ENCODE measurements around the gene ZMPSTE24. TPM values are rescaled to one million over a fixed set of nuclear protein-coding genes. Genes with fewer than 3 reads are reported as not detected.

The ZMPSTE24 gene
- polyA plus RNA-seq (2012; ENCODE audit: insufficient read length, low read depth), result 19.6 TPM

GRCh38 chr1:40257688-40258444 lies at the start of gene ZMPSTE24:
Gene ZMPSTE24 (plus strand): TSS chr1:40258236. CDS start chr1:40258272, 36 bp downstream.
- peak; percentile 91 for TF ChIP-seq TAF1 (IDR thresholded peaks at IDR 0.05; ENCODE audit: borderline replicate concordance, insufficient read depth, low read length)
- TF ChIP-seq REST (IDR thresholded peaks at IDR 0.05; ENCODE audit: insufficient read depth in 1 of 2, low read depth in 2 of 2, low read length in 2 of 2), result peak; percentile 46 to 59; a peak in 2 of 4 replicates
- peak; percentile 72 for TF ChIP-seq FOXP2 (optimal IDR thresholded peaks at IDR 0.05; ENCODE audit: borderline replicate concordance, extremely low read depth, extremely low read length, insufficient read depth)
- peak; percentile 87 for TF ChIP-seq POLR2AphosphoS5 (IDR thresholded peaks at IDR 0.05; ENCODE audit: low read depth, low read length)
- peak; percentile 89; the same call in 1 of the 2 replicates for TF ChIP-seq SIN3A (IDR thresholded peaks at IDR 0.05; ENCODE audit: borderline replicate concordance, insufficient read depth, low read length)

GRCh38 chr1:40210511-40211204 lies 47.4 kb upstream of the ZMPSTE24 start:
- TF ChIP-seq REST (IDR thresholded peaks at IDR 0.05; ENCODE audit: insufficient read depth in 1 of 2, low read depth in 2 of 2, low read length in 2 of 2), result no peak
- TF ChIP-seq POLR2AphosphoS5 (IDR thresholded peaks at IDR 0.05; ENCODE audit: low read depth, low read length), result no peak
- no peak for TF ChIP-seq FOXP2 (optimal IDR thresholded peaks at IDR 0.05; ENCODE audit: borderline replicate concordance, extremely low read depth, extremely low read length, insufficient read depth)
- no peak for TF ChIP-seq SIN3A (IDR thresholded peaks at IDR 0.05; ENCODE audit: borderline replicate concordance, insufficient read depth, low read length)
- no peak for TF ChIP-seq TAF1 (IDR thresholded peaks at IDR 0.05; ENCODE audit: borderline replicate concordance, insufficient read depth, low read length)

GRCh38 chr1:40218333-40218732 lies 39.7 kb upstream of the ZMPSTE24 start:
- TF ChIP-seq POLR2AphosphoS5 (IDR thresholded peaks at IDR 0.05; ENCODE audit: low read depth, low read length) (no peak), REST (IDR thresholded peaks at IDR 0.05; ENCODE audit: insufficient read depth in 1 of 2, low read depth in 2 of 2, low read length in 2 of 2) (no peak), TAF1 (IDR thresholded peaks at IDR 0.05; ENCODE audit: borderline replicate concordance, insufficient read depth, low read length) (no peak), SIN3A (IDR thresholded peaks at IDR 0.05; ENCODE audit: borderline replicate concordance, insufficient read depth, low read length) (no peak), FOXP2 (optimal IDR thresholded peaks at IDR 0.05; ENCODE audit: borderline replicate concordance, extremely low read depth, extremely low read length, insufficient read depth) (no peak)

GRCh38 chr1:40221977-40222772 lies 35.9 kb upstream of the ZMPSTE24 start:
- TF ChIP-seq TAF1 (IDR thresholded peaks at IDR 0.05; ENCODE audit: borderline replicate concordance, insufficient read depth, low read length), result no peak
- TF ChIP-seq REST (IDR thresholded peaks at IDR 0.05; ENCODE audit: insufficient read depth in 1 of 2, low read depth in 2 of 2, low read length in 2 of 2), result no peak
- TF ChIP-seq SIN3A (IDR thresholded peaks at IDR 0.05; ENCODE audit: borderline replicate concordance, insufficient read depth, low read length), result no peak
- no peak for TF ChIP-seq POLR2AphosphoS5 (IDR thresholded peaks at IDR 0.05; ENCODE audit: low read depth, low read length)
- TF ChIP-seq FOXP2 (optimal IDR thresholded peaks at IDR 0.05; ENCODE audit: borderline replicate concordance, extremely low read depth, extremely low read length, insufficient read depth), result no peak
